NB4 (cell line): ENCODE data around the gene SLC17A2.

Source experiments
- MYC ChIP-seq: IDR thresholded peaks from 2 replicates; pipeline ENCODE4 v1.6.1; 2011; ENCODE audit warnings: low read depth, low read length
- POLR2A ChIP-seq: IDR thresholded peaks from 2 replicates; pipeline ENCODE4 v1.6.1; 2011; ENCODE audit warnings: mild to moderate bottlenecking; ENCODE audit not compliant: insufficient read length; ENCODE audit errors: extremely low read depth
- TF ChIP-seq, protein P1 (sequence below): IDR thresholded peaks from one replicate; pipeline ENCODE4 v1.5.1; 2012; ENCODE audit warnings: low read depth, low read length
- TF ChIP-seq, protein P2 (sequence below): IDR thresholded peaks from 2 replicates; pipeline ENCODE4 v1.6.1; 2011; ENCODE audit warnings: low read depth, low read length

DNA sequence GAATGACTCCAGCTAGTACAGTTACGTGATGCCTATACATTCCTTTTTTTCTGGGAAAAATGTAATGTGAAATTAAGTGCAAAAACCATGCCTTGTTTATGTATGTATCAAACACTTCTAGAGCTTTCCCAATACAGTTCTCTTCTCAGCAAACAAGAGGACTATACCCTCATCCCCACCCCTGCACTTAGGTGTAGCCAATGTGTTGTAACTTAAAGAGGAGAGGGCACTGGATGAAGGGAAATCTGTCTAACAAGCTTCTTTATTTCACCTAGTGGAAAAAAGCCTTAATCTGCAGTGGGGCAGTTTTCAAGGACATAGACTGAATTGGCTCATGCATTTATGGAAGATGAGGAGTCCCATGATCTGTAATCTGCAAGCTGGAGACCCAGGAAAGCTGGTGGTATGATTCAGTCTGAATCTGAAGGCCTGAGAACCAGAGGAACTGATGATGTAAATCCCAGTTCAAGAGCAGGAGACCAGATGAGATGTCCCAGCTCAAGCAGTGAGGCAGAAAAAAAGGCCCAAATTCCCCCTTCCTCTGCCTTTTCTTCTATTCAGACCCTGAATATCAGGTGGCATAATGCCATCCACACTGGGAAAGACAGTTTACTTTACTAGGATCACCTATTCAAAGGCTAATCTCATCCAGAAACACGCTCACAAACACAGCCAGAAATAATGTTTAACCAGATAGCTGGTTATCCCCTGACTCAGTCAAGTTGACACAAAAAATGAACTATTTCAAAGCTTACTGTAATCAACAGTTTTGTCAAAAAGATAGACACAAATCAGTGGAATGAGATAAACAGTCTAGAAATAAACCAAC lies 30.7 kb downstream of the SLC17A2 start:
- TF ChIP-seq, protein P1, sequence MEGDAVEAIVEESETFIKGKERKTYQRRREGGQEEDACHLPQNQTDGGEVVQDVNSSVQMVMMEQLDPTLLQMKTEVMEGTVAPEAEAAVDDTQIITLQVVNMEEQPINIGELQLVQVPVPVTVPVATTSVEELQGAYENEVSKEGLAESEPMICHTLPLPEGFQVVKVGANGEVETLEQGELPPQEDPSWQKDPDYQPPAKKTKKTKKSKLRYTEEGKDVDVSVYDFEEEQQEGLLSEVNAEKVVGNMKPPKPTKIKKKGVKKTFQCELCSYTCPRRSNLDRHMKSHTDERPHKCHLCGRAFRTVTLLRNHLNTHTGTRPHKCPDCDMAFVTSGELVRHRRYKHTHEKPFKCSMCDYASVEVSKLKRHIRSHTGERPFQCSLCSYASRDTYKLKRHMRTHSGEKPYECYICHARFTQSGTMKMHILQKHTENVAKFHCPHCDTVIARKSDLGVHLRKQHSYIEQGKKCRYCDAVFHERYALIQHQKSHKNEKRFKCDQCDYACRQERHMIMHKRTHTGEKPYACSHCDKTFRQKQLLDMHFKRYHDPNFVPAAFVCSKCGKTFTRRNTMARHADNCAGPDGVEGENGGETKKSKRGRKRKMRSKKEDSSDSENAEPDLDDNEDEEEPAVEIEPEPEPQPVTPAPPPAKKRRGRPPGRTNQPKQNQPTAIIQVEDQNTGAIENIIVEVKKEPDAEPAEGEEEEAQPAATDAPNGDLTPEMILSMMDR = no peak
- TF ChIP-seq POLR2A = no peak
- TF ChIP-seq, protein P2, sequence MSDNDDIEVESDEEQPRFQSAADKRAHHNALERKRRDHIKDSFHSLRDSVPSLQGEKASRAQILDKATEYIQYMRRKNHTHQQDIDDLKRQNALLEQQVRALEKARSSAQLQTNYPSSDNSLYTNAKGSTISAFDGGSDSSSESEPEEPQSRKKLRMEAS = no peak
- TF ChIP-seq MYC = no peak
